Transverse colon (tissue), 4 donors: ENCODE data around the gene PPM1F. TPM values are rescaled to one million over a fixed set of nuclear protein-coding genes. Genes with fewer than 3 reads are reported as not detected.

Experiments
- DNase-seq: peaks from one replicate; pipeline ENCODE4 v3.0.0-alpha.2; 2019
- H3K27ac ChIP-seq, 4 donors: fragments of 200-600 bp; sonication (generic); 2 replicates each; pipeline ENCODE4 v1.5.1; 2016 to 2018; ENCODE audit warnings: inconsistent platforms in 4 of 4
- H3K27me3 ChIP-seq: fragments of 200-600 bp; sonication (generic); 2 replicates; pipeline ENCODE4 v1.5.1; 2017; ENCODE audit warnings: inconsistent platforms
- H3K36me3 ChIP-seq, 4 donors: fragments of 200-600 bp; sonication (generic); 2 replicates each; pipeline ENCODE4 v1.5.1; 2017 to 2019; ENCODE audit warnings: inconsistent platforms in 4 of 4
- H3K4me1 ChIP-seq, 4 donors: fragments of 200-600 bp; sonication (generic); 2 replicates each; pipeline ENCODE4 v1.5.1; 2017 to 2020; ENCODE audit warnings: inconsistent platforms in 4 of 4
- H3K4me3 ChIP-seq, 4 donors: fragments of 200-600 bp; sonication (generic); 1 replicate in 1 of 4; 2 replicates in 3 of 4; pipeline versions ENCODE4 v1.5.1 to v1.6.1; 2017 to 2019; ENCODE audit warnings: inconsistent platforms in 4 of 4
- H3K9me3 ChIP-seq, 2 donors: fragments of 200-600 bp; sonication (generic); 2 replicates each; pipeline ENCODE4 v1.5.1; 2017 to 2019; ENCODE audit warnings: inconsistent platforms in 2 of 2
- EP300 ChIP-seq: sonication (generic); formaldehyde crosslinking; IDR thresholded peaks from one replicate; pipeline ENCODE4 v1.6.1; 2017; ENCODE audit warnings: antibody characterized with exemption, low read depth
- POLR2A ChIP-seq: fragments of 450-650 bp; IDR thresholded peaks from one replicate; pipeline ENCODE4 v1.6.1; 2016; ENCODE audit warnings: antibody characterized with exemption, mild to moderate bottlenecking, moderate library complexity
- POLR2AphosphoS5 ChIP-seq, 3 donors: sonication (generic); formaldehyde crosslinking; IDR thresholded peaks; one replicate each; pipeline ENCODE4 v1.6.1; 2016; ENCODE audit warnings: antibody characterized with exemption in 3 of 3
- WGBS, 2 donors: methylation state at CpG; one replicate each; pipeline ENCODE4 v1.1.5; 2018; ENCODE audit warnings: low coverage in 1 of 2; 5-methylcytosine and 5-hydroxymethylcytosine counted together
- in situ Hi-C, 4 donors: fragments of 200-750 bp; cut with MboI; loops; one replicate each; pipeline versions ENCODE4 v1.15.0 to v1.15.1; 2017; ENCODE audit warnings: low sequenced_read_pairs in 3 of 4, low pct_ligation_motif_present in 1 of 4, low pct_unique_long_range_greater_than_20kb in 1 of 4
- intact Hi-C: fragments of 100-400 bp; cut with DNase I; formaldehyde crosslinking; loops from one replicate; pipeline ENCODE4 v1.15.1; 2023; ENCODE audit warnings: low total_unique reads
- total RNA-seq, 4 donors: library from RNA; depleted of rRNA; stranded (reverse); fragments of >200 nt; gene quantifications; one replicate each; pipeline ENCODE4 v1.1.0, GENCODE V29; 2016
- TF ChIP-seq, protein P1 (sequence below), 5 experiments: fragments of 200-600 bp in 3 of 5; fragments of 450-650 bp in 2 of 5; sonication (generic) in 3 of 5; IDR thresholded peaks; 1 replicate in 2 of 5; 2 replicates in 3 of 5; pipeline ENCODE4 v1.5.1; 2016 to 2017; ENCODE audit warnings: antibody characterized with exemption in 5 of 5, inconsistent platforms in 3 of 5, mild to moderate bottlenecking in 2 of 5, moderate library complexity in 1 of 5

PPM1F gene
- total RNA-seq, 4 donors from 2014 or later, result 11.2 to 18.7 (median 14.9) TPM

DNA sequence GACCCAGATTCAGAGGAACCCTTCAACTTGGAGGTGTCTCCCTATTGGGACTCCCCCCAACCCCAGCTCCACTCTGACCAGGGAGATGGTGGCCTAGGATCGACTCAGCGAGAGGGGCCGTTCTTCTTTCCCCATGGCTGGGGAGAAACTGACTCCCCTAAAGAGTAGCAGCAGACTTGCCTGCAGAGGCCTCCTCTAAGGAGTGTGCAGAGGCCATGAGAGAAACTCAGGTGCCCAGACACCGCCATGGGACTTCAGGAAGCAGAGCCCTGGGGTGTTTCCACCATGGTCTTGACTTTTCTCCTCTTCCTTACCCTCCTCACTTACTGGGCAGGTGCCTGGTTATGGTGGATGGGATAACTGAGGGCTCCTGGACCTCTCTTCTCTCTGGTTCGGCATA lies 32.6 kb upstream of the PPM1F start:
- intact Hi-C loops (no loop called here), in situ Hi-C loops (no loop called here)
- WGBS, 2 donors, result 93% methylated on average over 5 of the region's 5 CpGs; no CpG with 5 or more reads in 1 of the 2 donors
- H3K27me3 ChIP-seq, result no peaks in the 10 kb centered on the region
- TF ChIP-seq, protein P1, sequence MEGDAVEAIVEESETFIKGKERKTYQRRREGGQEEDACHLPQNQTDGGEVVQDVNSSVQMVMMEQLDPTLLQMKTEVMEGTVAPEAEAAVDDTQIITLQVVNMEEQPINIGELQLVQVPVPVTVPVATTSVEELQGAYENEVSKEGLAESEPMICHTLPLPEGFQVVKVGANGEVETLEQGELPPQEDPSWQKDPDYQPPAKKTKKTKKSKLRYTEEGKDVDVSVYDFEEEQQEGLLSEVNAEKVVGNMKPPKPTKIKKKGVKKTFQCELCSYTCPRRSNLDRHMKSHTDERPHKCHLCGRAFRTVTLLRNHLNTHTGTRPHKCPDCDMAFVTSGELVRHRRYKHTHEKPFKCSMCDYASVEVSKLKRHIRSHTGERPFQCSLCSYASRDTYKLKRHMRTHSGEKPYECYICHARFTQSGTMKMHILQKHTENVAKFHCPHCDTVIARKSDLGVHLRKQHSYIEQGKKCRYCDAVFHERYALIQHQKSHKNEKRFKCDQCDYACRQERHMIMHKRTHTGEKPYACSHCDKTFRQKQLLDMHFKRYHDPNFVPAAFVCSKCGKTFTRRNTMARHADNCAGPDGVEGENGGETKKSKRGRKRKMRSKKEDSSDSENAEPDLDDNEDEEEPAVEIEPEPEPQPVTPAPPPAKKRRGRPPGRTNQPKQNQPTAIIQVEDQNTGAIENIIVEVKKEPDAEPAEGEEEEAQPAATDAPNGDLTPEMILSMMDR (IDR thresholded peaks at IDR 0.05), result no peak
- peaks cover 6 to 15% (median 10%) of the 10 kb centered on the region in 4 donors for H3K4me1 ChIP-seq
- H3K4me3 ChIP-seq, result no peak overlapping the region
- H3K36me3 ChIP-seq, result no peaks in the 10 kb centered on the region
- H3K27ac ChIP-seq, result no peak overlapping the region
- no peak for DNase-seq
- no peaks in the 10 kb centered on the region for H3K9me3 ChIP-seq

DNA sequence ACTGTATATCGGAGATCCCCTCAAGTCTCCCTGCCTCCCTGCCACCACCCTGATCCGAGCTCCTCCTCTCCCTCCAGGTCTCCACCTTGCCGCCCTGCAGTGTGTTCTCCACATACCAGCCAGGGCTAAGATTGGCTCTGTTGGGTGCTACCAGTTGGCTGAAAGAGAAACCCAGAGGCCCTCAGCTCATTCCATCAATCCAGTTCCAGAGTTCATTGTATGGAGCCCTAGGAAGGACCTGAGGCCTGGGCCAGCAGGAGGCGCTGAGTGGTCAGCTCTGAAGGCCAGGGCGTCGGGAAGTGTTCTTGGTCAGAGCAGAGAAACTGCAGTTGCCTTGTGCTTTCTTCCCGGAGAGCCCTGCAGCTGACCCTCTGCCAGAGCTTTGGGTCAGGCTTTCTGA lies 32.1 kb upstream of the PPM1F start:
- no peak for DNase-seq
- in situ Hi-C loops (no loop called here), intact Hi-C loops (no loop called here)
- Histone ChIP-seq H3K9me3 (no peaks in the 10 kb centered on the region), H3K27ac (no peak overlapping the region), H3K4me3 (no peak overlapping the region), H3K27me3 (no peaks in the 10 kb centered on the region), H3K4me1 (peaks cover 6 to 15% (median 10%) of the 10 kb centered on the region in 4 donors), H3K36me3 (no peaks in the 10 kb centered on the region)
- no peak for TF ChIP-seq POLR2A
- TF ChIP-seq POLR2AphosphoS5 (IDR thresholded peaks at IDR 0.05), result no peak
- TF ChIP-seq, protein P1 (IDR thresholded peaks at IDR 0.05), result no peak
- no peak for TF ChIP-seq EP300
- 60% methylated on average over 7 of the region's 7 CpGs; no CpG with 5 or more reads in 1 of the 2 donors for WGBS, 2 donors

DNA sequence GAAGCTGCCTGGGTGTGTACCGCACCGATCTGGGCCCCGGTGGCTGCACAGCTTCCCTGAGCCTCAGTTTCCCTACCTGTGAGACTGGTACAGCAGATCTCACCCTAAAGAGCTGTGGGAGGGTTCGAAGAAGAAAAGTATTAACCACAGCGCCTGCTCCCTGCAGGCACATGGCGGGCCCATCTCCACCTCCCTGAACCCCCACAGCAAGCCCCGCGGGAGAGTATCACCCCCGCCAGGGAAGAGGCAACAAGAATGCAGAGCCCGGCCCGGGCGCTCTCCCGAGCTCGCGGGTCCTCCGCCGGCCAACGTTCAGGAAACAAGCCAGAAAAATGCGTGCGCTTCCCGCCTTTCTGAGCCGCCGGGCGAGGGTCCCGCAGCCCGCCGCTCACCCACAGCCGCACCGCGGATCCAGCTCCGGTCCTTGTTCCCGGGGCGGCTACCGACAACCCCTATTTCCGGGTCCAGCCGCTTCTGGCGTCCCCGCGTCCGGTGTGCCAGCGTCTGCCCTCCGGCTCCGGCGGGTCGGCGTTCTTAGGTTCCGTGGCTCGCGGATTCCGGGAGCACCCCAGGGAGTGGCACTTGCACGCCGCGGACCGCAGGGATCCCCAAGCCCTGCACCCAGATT lies 29.8 kb upstream of the PPM1F start, which contains the start of gene TOP3B:
Gene TOP3B, minus strand, starts transcription at position 450 of the 628 bp plus-strand sequence. CDS start 7,078 bp downstream, outside the sequence.
- H3K9me3 ChIP-seq, result no peaks in the 10 kb centered on the region
- no peaks in the 10 kb centered on the region for H3K36me3 ChIP-seq
- no peaks in the 10 kb centered on the region for H3K27me3 ChIP-seq
- peaks cover 6 to 15% (median 10%) of the 10 kb centered on the region in 4 donors for H3K4me1 ChIP-seq
- intact Hi-C loops (no loop called here), in situ Hi-C loops (no loop called here)
- H3K4me3 ChIP-seq, result peak within 1 kb of the TSS; percentile 83 to 99 (median 92)
- TF ChIP-seq, protein P1 (IDR thresholded peaks at IDR 0.05), result no peak
- TF ChIP-seq POLR2A (peak; percentile 49), EP300 (no peak), POLR2AphosphoS5 (IDR thresholded peaks at IDR 0.05) (peak; percentile 28 to 65 (median 43))
- peak within 1 kb of the TSS; percentile 80 to 89 (median 84) for H3K27ac ChIP-seq
- WGBS, 2 donors, result 1% methylated on average over 44 of the region's 54 CpGs; no CpG with 5 or more reads in 1 of the 2 donors
- peak; percentile 86 for DNase-seq

DNA sequence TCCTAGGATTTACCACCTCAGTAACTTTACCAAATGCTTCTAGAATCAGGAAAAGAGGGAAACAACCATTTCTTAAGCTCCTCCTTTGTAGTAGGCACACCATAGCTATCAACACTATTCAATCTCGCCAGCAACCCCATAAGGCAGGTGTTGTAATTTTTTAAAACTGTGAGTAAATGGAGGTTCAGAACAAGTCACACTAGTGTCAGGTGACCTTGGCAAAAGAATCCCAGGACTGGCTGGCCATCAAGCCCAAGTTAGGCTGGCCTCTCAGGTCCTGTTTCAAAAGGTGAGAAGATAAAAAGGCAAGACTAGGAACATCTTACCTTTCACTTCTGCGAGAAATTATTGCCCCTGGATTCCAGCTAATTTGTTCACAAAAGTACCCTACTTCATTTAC lies 29.2 kb upstream of the PPM1F start:
- Histone ChIP-seq H3K27ac (peak overlapping the region; percentile 80 to 89 (median 84)), H3K4me1 (peaks cover 6 to 15% (median 10%) of the 10 kb centered on the region in 4 donors), H3K27me3 (no peaks in the 10 kb centered on the region), H3K4me3 (peak overlapping the region; percentile 83 to 99 (median 92)), H3K36me3 (no peaks in the 10 kb centered on the region), H3K9me3 (no peaks in the 10 kb centered on the region)
- 13 to 25% methylated on average over 1 to 2 of the region's 2 CpGs for WGBS, 2 donors
- intact Hi-C loops (no loop called here), in situ Hi-C loops (no loop called here)
- no peak for TF ChIP-seq POLR2AphosphoS5 (IDR thresholded peaks at IDR 0.05)
- TF ChIP-seq, protein P1 (IDR thresholded peaks at IDR 0.05), result no peak
- no peak for TF ChIP-seq EP300
- no peak for TF ChIP-seq POLR2A
- DNase-seq, result no peak
